GM21367 (cell line): Measurements from ENCODE around the gene FOXJ3.

Experiments
- ATAC-seq: cut with Tn5 transposase; IDR thresholded peaks from one replicate; pipeline ENCODE4 v1.9.1; 2021; ENCODE audit not compliant: unreplicated experiment

FOXJ3 gene

DNA sequence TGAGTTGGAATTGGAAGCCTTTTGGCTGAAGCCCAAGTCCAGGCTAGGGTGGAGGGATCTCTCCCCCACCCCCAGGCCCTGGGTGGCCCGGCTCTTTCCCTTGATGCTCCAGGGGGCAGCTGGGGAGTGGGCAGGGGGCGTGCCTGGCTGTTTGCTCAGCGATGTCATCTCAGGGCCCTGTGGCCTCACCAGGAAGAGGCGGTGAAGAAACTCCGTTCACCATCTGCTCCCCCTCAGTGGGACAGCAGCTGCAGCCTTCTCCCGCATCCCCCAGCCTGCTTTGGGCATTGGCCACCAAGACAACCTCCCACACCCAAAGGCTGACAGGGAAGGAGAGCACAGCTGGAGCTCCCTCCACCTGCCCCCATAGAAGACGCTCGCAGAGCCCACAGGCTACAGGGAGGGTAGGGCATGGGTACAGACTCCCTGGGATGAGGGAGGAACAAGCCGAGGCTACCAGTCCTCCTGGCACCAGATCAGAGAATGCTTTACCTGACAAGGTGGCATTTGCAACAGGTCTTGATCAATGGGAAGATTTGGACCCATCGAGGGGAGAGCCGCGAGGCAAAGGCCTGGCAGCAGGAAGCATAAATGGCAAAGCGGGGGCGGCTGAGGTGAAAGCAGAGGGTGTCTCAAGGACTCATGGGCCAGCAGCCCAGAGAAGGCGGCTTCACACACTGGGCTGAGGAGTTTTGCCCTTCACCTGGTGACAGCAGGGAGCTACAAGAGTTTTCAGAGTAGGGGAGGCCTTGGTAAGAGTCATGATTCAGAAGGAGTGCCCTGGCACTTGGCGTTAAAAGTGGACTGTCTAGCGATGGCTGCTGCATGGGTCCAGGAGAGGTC is 164.0 kb downstream of the FOXJ3 start:
- ATAC-seq, result no peak

DNA sequence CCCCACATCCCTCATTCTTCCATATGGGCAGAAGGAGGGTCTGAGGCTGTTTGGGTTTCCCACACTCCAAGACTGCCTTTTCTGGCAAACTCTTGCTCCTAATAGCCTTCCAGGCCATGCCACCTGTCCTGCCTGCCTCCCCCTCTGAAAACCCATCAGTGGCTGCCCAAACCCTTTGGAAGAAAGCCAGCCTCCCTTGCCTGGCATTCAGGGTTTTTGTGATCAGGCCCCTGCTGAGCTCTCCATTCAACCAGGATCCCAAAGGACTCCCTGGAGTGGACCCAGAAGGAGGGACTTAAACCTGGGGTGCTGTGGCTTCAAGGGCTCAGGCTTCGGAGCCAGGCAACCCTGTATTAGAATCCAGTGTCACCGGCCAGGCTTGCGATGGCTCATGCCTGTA is 166.3 kb downstream of the FOXJ3 start:
- no peak for ATAC-seq

DNA sequence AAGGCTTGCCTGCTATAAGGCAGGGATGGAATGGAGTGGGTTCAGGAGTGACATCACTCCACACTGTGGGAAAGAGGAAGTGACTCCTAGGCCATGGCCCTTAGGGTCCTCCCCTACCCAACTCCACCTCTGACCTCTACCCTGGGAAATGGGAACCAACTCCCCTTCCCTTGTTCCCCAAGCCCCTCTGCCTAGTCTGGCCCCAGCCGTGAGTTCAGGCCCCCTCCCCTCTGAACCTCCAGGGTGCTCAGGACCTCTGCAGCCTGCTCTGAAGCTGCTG is 166.7 kb downstream of the FOXJ3 start:
- ATAC-seq, result no peak

DNA sequence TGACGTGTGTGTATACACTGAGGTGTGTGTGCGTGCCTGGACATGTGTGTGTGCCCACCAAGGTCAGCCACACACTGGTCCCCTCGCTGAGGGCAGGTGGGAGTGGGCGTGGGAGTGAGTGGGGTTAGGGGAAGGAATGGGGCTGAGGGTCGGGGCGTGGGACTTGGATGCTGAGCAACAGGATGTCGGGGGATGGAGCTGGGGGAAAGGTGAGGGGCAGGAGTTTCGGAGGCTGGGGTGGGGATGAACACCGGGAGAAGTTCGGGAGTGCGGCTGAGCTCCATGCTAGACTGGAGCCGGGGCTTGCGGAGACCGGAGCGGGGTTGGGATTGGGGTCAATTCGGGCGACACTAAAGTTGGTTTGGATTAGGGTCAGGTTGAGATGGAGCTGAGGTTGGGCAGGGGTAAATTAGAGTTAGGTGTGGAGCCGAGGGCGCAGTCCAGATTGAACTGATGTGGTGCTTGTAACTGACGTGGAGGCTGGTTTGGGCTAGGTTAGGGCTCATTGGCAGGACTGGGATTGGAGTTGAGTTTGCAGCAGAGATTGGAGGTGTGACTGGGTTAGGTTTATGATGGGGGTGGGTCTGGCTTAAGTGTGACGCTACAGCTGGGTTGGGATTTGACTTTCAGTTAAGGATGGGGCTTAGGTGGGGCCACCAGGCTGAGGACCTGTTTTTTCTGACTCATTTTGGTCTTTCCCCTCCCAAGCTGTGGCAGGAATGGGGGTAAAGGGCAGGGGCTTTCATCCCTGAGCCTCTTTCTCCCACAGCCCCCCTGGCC is 167.2 kb downstream of the FOXJ3 start:
- ATAC-seq, result no peak

DNA sequence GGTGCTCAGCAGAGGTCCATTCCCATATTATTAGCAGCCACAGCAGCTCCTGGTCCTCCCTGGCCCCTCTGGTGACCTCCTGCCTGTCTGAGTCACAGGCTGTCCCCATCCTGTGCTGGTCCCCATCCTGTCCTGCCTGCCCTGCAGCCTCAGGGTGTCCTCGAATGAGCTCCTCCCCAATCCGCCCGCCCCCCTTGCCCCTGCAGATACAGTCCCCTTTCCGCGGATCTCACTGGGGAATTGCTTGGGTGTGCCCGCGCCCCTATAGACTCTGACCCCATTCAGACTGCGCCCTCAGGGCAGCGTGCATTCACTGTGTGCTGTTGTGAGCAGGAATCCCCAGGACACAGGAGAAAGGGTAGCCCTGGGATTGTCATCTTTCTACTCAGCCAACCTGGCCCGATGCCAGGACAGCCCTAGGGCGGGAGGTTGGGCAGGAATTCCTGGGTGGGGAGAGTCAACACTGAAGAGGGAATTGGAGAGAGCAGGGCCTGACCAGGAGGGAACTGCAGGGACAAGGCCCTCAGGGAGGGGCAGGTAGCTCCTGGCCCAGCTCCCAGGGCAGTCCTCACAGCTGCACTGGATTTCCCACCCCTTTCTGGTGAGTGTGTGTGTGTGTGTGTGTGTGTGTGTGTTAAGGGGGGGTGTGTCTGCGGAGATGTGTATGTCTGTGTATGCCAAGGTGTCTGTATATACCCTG is 169.4 kb downstream of the FOXJ3 start:
- no peak for ATAC-seq

DNA sequence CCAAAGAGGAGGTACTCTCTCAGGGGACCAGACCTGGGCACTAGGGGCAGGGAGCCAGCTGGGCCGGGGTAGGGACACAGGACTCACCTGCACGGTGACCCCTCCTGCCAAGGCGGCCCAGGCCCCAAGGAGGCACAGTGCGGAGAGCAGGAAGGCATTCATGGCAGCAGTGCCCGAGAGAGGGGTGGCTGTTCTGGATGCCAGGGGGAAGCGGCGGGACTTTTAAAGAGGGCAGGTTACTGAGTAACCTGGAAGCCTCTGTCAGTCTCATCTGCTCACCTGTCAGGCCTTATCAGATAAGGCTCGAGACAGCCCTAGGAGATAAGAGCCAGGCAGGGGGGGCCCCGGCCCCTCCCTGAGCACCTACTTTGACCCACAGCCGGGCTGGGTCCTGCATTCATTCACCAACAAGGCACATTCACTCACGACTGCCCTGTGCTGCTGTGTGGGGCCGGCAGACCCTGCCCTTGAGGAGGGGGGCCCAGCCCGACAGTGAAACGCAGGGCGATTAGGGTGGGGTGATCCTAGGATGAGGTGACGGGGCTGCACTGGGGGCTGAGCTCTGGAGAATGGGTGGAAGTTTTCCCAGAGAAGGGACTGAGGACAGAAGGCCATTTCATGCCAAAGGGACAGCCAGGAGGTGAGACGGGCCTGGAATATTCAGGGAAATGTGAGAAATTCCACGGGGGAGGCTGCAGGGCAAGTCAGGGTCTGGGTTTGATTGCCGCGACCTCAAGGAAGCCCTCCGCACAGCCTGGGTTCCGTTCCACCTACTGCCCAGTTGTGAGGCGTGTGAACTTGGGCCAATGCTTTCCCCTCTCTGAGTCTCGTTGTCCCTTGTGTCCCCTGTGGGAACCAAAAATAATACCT is 170.2 kb downstream of the FOXJ3 start, which contains the start of gene GUCA2A:
Gene GUCA2A, minus strand, starts transcription at position 195 of the 870 bp plus-strand sequence. Its CDS starts 33 bp downstream, at position 162.
- no peak for ATAC-seq

DNA sequence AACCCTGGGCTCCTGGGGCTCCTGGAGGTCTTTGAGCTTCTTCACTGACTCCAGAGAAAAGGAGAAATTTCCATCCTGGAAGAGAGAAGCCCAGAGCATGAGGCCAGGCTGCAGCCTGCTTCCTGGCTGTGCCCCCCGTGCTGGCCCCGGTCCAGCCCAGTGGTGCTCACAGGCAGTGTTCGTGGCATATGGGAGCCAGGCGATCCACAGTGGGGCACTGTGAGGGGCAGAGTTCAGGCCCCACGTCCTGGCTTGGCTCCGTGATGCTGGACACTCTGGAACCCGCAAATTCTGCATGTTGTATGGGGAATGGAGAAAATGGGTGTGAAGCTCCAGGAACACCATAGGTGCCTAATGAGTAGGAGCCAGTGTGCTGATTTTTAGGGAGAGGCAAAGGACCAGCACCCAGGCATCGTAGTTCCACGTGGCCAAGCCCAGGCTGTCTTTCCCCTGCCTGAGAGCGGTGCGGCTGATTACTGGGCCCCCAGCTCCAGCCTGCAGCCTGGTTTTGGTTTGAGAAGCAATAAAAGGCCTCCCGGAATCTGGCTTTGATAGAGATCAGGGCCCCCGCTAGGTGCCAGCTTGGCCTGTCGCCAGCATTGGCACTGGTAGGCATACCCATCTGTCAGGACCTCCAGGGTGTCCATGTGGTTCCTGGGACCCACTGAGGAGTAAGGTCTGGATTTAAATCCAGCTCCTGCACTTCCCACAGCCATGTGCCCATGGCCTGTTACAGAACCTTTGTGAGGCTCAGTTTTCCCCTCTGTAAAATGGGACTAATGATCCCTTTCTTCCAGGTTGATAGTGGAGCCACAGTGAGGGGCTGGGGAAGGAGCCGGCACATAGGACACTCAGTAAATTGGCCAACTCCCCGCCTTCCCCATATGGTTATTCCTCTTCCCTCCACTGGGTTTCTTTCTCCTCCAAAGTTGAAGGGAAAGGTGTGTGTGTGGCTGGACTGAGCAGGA is 171.2 kb downstream of the FOXJ3 start:
- no peak for ATAC-seq

DNA sequence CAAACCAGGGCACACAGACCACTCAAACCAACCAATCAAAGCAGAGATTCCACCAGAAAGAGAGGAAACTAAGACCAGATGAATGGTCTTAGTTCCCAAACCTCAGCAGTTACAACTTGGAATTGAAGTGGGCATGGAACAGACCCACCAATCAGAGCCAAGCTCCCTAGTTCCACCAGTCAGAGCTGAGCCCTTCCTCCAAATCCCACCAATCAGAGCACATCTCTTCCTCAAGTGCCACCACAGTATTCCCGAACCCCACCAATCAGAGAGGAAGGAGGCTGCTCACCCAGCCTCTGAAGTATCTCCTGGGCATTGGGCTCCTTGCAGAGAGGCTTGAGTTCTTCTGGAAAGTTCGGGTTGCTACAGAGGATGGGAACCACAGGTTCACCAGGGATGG is 171.9 kb downstream of the FOXJ3 start:
- ATAC-seq, result no peak

DNA sequence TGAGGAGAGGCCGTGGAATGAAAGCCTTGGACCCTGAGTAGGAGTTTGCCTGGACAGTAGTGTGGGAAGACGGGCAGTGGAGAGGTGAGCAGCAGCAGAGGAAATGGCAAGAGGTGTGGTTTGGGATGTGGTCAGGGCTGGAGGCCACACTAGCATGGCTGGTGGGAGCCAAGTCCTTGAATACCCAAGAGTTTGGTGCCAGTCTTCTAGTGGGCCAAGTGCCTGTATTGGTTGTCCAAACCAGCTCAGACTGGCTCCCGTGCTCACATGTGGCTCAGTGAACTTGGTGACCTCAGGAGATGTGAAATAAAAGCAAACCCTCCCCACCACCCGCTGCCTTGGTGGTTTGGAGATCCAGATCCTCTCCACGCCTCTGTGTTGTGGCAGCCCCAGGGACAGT is 172.9 kb downstream of the FOXJ3 start:
- ATAC-seq, result no peak

DNA sequence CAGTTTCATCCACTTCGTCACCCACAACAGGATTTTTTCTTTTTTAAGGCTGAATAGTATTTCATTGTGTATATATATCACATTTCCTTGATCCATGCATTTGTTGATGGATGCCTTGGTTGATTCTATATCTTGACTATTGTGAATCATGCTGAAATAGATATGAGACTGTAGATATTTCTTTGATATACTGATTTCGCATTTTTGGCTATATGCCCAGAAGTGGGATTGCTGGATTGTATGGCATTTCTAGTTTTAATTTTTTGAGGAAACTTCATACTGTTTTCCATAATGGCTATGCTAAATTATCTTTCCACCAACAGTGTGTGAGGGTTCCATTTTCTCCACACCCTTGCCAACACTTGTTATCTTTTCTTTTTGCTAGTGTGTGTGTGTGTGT is 176.8 kb downstream of the FOXJ3 start:
- no peak for ATAC-seq

DNA sequence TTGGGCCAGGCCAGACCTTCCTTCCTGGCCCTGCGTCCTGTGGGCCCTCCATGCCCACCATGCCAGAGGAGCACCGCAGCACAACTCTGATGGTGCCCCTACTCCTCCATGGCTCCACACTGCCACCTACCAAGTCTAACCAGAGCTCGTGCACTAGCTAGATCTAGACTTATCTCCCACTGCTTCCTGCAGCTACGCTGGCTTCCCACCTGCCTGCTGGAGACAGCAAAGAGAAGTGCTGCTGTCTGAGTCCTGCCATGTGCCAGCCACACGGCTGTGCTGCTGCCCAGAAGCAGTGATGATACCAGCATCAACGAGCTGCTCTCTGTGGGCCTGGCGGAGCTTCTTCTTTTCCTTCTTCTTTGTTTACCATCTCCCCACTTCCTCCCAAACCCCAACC is 177.4 kb downstream of the FOXJ3 start:
- ATAC-seq, result no peak

DNA sequence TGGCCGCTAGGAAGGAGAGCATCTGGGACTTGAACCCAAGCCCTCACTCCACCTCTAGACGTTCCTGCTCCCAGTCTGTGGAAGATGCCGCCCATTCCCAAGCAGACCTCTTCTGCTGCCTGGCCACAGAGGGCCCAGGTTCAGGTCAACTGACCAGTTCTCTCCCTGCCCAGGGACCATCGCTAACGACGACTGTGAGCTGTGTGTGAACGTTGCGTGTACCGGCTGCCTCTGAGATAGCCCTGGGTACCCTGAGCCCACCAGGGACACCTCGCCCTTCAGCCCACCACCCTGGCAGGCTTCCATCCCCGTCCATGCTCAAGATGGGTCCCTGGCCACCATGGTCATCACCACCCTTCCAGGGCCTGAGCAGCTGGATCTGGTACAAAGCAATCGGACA is 179.7 kb downstream of the FOXJ3 start:
- no peak for ATAC-seq

DNA sequence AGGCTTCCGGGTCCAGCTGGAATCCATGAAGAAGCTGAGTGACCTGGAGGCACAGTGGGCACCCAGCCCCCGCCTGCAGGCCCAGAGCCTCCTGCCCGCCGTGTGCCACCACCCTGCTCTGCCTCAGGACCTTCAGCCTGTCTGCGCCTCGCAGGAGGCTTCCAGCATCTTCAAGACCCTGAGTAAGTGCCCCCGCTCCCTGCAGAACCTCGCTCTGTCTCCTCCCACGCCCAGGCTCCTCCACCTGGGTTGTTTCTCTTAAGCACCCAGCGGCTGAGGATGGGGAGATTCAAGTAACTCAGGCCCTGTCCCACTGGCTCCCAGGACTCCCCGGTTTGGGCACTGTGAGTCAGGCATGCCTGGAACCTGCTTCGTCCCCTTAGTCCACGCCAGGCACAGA is 180.3 kb downstream of the FOXJ3 start:
- ATAC-seq, result no peak

DNA sequence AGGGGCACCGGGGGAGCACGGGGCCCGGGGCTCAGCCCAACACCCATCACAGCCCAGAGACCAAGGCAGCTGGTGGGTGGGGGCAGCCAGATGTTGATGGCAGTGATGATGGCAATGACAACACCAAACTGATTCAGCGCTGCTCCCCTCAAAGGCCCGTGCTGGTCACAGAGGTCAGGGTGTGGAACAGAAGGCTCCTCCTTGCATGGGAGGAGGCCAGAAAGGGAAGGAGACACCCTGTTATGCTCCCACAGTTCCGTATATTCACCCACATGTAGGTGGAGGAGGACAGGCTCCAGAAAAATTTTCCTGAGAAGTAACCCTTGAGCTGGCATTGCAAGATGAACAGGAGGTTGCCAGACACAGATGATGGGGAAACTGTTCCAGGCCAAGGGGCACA is 181.4 kb downstream of the FOXJ3 start:
- no peak for ATAC-seq

DNA sequence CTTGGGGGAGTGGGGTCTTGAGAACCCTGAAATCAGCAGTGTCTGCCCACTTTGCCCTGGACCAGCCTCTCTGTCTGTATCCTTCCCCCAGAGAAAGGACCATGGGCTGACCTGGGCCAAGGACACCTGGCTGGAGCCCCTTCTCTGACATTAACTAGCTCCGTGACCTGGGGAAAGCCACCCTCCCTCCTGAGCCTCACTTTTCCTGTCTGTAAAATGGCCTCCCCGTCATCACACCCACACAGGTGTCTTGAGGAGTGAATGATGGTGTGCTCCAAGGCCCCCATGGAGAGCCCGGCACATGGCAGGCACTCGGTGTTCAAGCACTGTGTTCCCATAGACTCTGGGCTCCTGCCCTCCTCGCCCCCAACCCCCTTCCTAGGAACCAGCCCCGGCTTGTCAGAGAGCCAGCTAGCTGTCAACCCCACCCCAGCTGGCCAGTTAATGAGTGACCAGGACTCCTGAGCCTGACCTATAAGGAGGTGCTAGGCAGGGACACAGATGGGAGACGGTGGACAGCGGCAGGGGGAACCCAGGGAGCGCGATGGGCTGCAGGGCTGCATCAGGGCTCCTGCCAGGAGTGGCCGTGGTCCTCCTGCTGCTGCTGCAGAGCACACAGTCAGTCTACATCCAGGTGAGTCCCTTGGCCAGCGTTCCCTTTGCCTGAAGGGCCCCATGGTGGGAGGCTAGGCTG is 182.0 kb downstream of the FOXJ3 start, which contains the start of gene GUCA2B:
Gene GUCA2B, plus strand, starts transcription at position 504 of the 694 bp plus-strand sequence. Its CDS starts 41 bp downstream, at position 545.
- no peak for ATAC-seq

DNA sequence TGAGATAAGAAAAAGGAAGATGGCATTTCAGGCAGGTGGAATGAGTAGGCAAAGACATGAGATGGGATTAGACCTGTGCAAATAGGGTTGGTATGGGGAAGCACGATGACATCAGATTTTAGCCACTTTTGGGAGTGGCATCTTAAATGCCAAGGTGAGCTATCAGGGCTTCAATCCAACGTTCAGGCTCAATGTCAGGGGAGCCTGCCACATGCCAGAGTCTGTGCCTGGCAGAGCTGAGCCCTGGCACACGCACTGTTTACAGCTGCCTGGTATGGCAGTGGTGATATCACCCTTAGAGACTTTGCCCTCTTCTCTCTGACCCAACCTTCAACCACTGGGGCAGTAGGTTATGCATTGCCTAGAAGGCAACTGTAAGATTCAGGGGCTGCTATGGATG is 182.9 kb downstream of the FOXJ3 start:
- no peak for ATAC-seq

DNA sequence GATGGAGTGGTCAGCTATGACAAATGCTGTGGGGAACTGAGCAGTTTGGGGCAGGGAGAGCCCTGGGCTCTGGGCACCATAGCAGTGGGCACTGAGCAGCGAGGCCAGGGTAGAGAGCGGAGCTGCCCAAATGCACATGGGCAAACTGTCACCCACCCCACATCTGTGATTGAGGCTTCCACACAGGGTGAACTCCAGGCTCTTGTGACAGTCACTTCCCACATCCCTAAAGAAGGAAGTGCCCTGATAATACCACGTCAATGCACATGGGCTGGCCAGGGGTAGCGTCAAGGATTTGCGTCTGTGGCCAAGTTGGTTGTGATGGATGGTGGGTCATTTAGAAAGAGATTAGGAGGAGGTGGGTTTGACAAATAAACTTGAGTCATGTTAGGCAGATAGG is 184.4 kb downstream of the FOXJ3 start:
- no peak for ATAC-seq

DNA sequence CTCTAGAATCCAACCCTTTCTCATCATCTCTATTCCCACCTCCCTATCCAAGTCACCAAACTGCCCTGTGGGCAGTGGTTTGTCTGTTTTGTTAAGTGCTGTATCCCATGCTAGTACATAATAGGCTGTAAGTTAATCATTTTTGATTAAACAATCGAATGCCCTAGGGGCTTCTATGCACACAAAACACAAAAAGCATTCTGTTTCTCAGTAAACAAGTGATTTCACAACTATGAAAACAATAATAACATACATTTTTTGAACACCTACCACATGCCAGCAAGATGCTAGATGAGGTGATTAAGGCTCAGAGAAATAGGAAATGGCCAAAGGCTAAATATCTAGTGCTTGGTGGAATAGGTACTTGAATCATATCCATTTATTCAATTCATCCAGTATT is 186.9 kb downstream of the FOXJ3 start:
- ATAC-seq, result no peak
